Activated CD4-positive, alpha-beta memory T cell treated with anti-CD3 and anti-CD28 coated beads, Interleukin-2, amount 10 ng/mL, durations not matched to agents 7 days and 5 days (primary cell): ENCODE results near the gene ERICH6B. TPM values are rescaled to one million over a fixed set of nuclear protein-coding genes. Genes with fewer than 3 reads are reported as not detected.
"Not testable (repeated sequence)": the region's sequence is repeated elsewhere in the genome, so short reads cannot be mapped to it uniquely, and the experiment has no call there.

Source experiments
- CTCF ChIA-PET: fragments of 350-600 bp; sonication (Branson Sonifier 250); formaldehyde crosslinking; loops from one replicate; lab custom pipeline; 2021; ENCODE audit warnings: antibody characterized with exemption, inconsistent platforms; lab: Charles Lee
- POLR2A ChIA-PET: fragments of 350-600 bp; sonication (Branson Sonifier 250); formaldehyde crosslinking; loops from one replicate; lab custom pipeline; 2021; ENCODE audit warnings: antibody characterized with exemption; lab: Charles Lee
- DNase-seq: peaks from one replicate; pipeline ENCODE4 v3.0.0-alpha.2; 2020
- H3K27ac Mint-ChIP-seq: one replicate; pipeline ENCODE4 v1.8.0; 2021; ENCODE audit warnings: mild to moderate bottlenecking, mixed read lengths
- H3K27me3 Mint-ChIP-seq: one replicate; pipeline ENCODE4 v1.8.0; 2021; ENCODE audit warnings: mixed read lengths
- H3K36me3 Mint-ChIP-seq: one replicate; pipeline ENCODE4 v1.8.0; 2021; ENCODE audit warnings: low read depth, mixed read lengths
- H3K4me1 Mint-ChIP-seq: one replicate; pipeline ENCODE4 v1.8.0; 2021; ENCODE audit warnings: mixed read lengths
- H3K4me3 Mint-ChIP-seq: one replicate; pipeline ENCODE4 v1.8.0; 2021; ENCODE audit warnings: mild to moderate bottlenecking, mixed read lengths
- H3K9me3 Mint-ChIP-seq: one replicate; pipeline ENCODE4 v1.8.0; 2021; ENCODE audit warnings: mixed read lengths
- total RNA-seq, 2 experiments: library from RNA; stranded (reverse); gene quantifications; one replicate each; pipeline ENCODE4 v1.2.3, GENCODE V29; 2021

The ERICH6B gene
- not detected for total RNA-seq

- H3K9me3 Mint-ChIP-seq, result no peaks in the 10 kb centered on the region
- no peaks in the 10 kb centered on the region for H3K4me1 Mint-ChIP-seq
- H3K27me3 Mint-ChIP-seq, result peaks cover 79% of the 10 kb centered on the region
- no peak within 1 kb of the TSS for H3K27ac Mint-ChIP-seq
- no peak within 1 kb of the TSS for H3K4me3 Mint-ChIP-seq
- ChIA-PET CTCF (interaction anchor here (0.6 kb wide), 1 partner anchor 244 kb away, joined by 4 read pairs; no protein-coding TSS in a partner anchor), POLR2A (no interaction called here)
- H3K36me3 Mint-ChIP-seq, result no peaks in the 10 kb centered on the region
- no peak for DNase-seq
Measured at GRCh38 chr13:45615501-45616101, at the start of gene ERICH6B. Gene ERICH6B, minus strand, starts transcription at chr13:45615739. Its CDS starts 18,734 bp downstream, at chr13:45597005.

GRCh38 chr13:45662903-45663302 is 47.4 kb upstream of the ERICH6B start:
- H3K9me3 Mint-ChIP-seq, H3K4me1 Mint-ChIP-seq, POLR2A ChIA-PET, H3K27ac Mint-ChIP-seq, CTCF ChIA-PET, H3K27me3 Mint-ChIP-seq, H3K4me3 Mint-ChIP-seq, DNase-seq, H3K36me3 Mint-ChIP-seq: not testable (repeated sequence)

DNA sequence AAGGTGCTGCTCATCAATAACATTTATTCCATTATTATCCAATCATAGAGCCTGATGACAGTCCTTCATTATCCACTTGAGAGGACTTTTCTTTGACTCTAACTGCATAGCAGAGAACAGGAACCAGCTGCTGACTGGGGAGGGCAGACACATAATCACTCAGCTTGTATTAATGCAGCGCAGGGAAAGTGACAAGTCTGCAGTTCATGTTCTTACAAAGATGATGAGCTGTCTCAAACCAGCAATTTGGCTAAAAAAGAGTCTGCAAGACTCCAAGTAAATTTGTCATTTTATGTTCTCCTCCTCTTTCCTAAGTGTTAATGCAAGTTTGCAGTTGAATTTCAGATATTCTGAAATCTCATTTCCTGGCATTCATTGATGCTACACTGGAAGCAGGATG is 46.6 kb upstream of the ERICH6B start:
- POLR2A ChIA-PET, result no interaction called here
- H3K9me3 Mint-ChIP-seq, result peaks cover 3% of the 10 kb centered on the region

DNA sequence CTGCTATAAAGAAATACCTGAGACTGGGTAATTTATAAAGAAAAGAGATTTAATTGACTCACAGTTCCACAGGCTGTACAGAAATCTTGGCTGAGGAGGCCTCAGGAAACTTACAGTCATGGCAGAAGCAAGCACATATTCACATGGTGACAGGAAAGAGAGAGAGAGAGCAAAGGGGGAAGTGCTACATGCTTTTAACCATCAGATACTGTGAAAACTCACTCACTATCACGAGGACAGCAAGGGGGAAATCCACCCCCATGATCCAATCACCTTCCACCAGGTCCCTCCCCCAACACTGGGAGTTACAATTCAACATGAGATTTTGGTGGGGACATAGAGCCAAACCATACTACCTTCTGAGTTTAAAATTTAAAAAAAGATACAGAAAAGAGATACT is 44.9 kb upstream of the ERICH6B start:
- H3K9me3 Mint-ChIP-seq, H3K27me3 Mint-ChIP-seq, H3K4me3 Mint-ChIP-seq, H3K27ac Mint-ChIP-seq, H3K4me1 Mint-ChIP-seq, H3K36me3 Mint-ChIP-seq, DNase-seq, POLR2A ChIA-PET, CTCF ChIA-PET: not testable (repeated sequence)

More for the DNA sequence above, 46.6 kb upstream of the ERICH6B start:
- no peak overlapping the region for H3K27ac Mint-ChIP-seq
- CTCF ChIA-PET, result no interaction called here
- no peak overlapping the region for H3K4me3 Mint-ChIP-seq
- DNase-seq, result no peak
- no peaks in the 10 kb centered on the region for H3K36me3 Mint-ChIP-seq
- H3K4me1 Mint-ChIP-seq, result no peaks in the 10 kb centered on the region
- H3K27me3 Mint-ChIP-seq, result no peaks in the 10 kb centered on the region

GRCh38 chr13:45659536-45659935 is 44.0 kb upstream of the ERICH6B start:
- no peaks in the 10 kb centered on the region for H3K4me1 Mint-ChIP-seq

GRCh38 chr13:45658586-45659235 is 43.2 kb upstream of the ERICH6B start:
- peaks cover 2% of the 10 kb centered on the region for H3K27me3 Mint-ChIP-seq
- H3K4me1 Mint-ChIP-seq, result no peaks in the 10 kb centered on the region
- DNase-seq, result no peak
- no peaks in the 10 kb centered on the region for H3K36me3 Mint-ChIP-seq
- H3K9me3 Mint-ChIP-seq, result peaks cover 7% of the 10 kb centered on the region
- POLR2A ChIA-PET, result no interaction called here
- CTCF ChIA-PET, result no interaction called here
- H3K4me3 Mint-ChIP-seq, result no peak overlapping the region
- no peak overlapping the region for H3K27ac Mint-ChIP-seq

More at GRCh38 chr13:45659536-45659935, 44.0 kb upstream of the ERICH6B start:
- Mint-ChIP-seq H3K36me3 (no peaks in the 10 kb centered on the region), H3K9me3 (peaks cover 7% of the 10 kb centered on the region), H3K4me3 (no peak overlapping the region), H3K27me3 (peaks cover 2% of the 10 kb centered on the region), H3K27ac (no peak overlapping the region)
- ChIA-PET CTCF (no interaction called here), POLR2A (no interaction called here)
- DNase-seq, result no peak

DNA sequence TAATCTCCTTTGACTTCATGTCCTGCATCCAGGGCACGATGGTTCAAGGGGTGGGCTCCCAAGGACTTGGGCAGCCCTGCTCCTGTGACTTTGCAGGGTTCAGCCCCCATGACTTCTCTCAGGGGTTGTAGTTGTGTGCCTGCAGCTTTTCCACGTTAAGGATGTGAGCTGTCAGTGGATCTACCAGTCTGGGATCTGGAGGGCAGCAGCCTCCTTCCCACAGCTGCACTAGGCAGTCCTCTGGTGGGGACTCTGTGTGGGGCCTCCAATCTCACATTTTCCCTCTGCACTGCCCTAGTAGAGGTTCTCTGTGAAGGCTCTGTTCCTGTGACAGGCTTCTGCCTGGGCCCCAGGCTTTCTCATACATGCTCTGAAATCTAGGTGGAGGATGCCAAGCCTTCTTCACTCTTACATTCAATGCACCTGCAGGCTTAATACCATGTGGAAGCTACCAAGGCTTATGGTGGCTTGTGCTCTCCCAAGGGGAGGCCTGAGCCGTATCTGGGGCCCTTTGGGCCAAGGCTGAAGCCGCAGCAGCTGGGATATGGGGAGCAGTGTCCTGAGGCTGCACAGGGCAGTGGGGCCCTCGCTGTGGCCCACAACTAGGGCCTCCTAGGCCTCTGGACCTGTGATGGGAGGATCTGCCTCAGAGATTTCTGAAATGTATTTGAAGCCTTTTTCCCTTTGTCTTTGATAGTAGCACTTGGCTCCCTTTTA is 39.3 kb upstream of the ERICH6B start:
- Mint-ChIP-seq H3K36me3 (no peaks in the 10 kb centered on the region), H3K4me1 (no peaks in the 10 kb centered on the region), H3K27me3 (peaks cover 2% of the 10 kb centered on the region), H3K27ac (no peak overlapping the region), H3K9me3 (peaks cover 4% of the 10 kb centered on the region), H3K4me3 (no peak overlapping the region)
- CTCF ChIA-PET, result no interaction called here
- POLR2A ChIA-PET, result no interaction called here
- no peak for DNase-seq

GRCh38 chr13:45645263-45645662 is 29.7 kb upstream of the ERICH6B start:
- CTCF ChIA-PET, H3K27me3 Mint-ChIP-seq, H3K36me3 Mint-ChIP-seq, POLR2A ChIA-PET, DNase-seq, H3K4me3 Mint-ChIP-seq, H3K4me1 Mint-ChIP-seq, H3K27ac Mint-ChIP-seq: not testable (repeated sequence)
- H3K9me3 Mint-ChIP-seq, result peaks cover 13% of the 10 kb centered on the region

GRCh38 chr13:45642159-45642558 is 26.6 kb upstream of the ERICH6B start:
- H3K36me3 Mint-ChIP-seq, H3K4me1 Mint-ChIP-seq, CTCF ChIA-PET, DNase-seq, H3K4me3 Mint-ChIP-seq, H3K27ac Mint-ChIP-seq, POLR2A ChIA-PET: not testable (repeated sequence)
- peaks cover 13% of the 10 kb centered on the region for H3K9me3 Mint-ChIP-seq
- peaks cover 12% of the 10 kb centered on the region for H3K27me3 Mint-ChIP-seq

- H3K27me3 Mint-ChIP-seq, result peaks cover 21% of the 10 kb centered on the region
- H3K36me3 Mint-ChIP-seq, CTCF ChIA-PET, DNase-seq, H3K27ac Mint-ChIP-seq, H3K4me3 Mint-ChIP-seq, H3K9me3 Mint-ChIP-seq, H3K4me1 Mint-ChIP-seq, POLR2A ChIA-PET: not testable (repeated sequence)
Measured at GRCh38 chr13:45635291-45635690, 19.8 kb upstream of the ERICH6B start.

DNA sequence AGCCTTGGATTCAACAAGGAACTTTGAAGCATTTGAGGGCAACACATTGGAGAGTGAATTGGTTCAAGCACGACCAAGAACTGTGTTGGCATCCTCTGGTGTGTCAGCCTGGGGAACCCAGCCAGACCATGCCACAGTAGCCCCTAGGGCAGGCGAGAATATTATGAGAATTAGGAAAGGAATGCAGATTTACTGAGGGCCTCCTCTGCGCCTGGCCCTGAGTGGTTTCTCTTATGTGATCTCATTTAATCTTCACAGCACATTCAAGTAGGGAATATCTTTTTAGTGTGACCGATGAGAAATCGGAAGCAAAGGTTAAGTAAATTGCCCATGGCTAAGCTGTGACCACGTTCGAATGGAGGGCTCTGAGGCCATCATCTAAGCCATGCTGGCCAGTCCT is 15.3 kb upstream of the ERICH6B start:
- Mint-ChIP-seq H3K4me3 (no peak overlapping the region), H3K9me3 (no peaks in the 10 kb centered on the region), H3K4me1 (no peaks in the 10 kb centered on the region), H3K27ac (no peak overlapping the region), H3K36me3 (no peaks in the 10 kb centered on the region), H3K27me3 (peaks cover 16% of the 10 kb centered on the region)
- CTCF ChIA-PET, result no interaction called here
- POLR2A ChIA-PET, result no interaction called here
- no peak for DNase-seq

DNA sequence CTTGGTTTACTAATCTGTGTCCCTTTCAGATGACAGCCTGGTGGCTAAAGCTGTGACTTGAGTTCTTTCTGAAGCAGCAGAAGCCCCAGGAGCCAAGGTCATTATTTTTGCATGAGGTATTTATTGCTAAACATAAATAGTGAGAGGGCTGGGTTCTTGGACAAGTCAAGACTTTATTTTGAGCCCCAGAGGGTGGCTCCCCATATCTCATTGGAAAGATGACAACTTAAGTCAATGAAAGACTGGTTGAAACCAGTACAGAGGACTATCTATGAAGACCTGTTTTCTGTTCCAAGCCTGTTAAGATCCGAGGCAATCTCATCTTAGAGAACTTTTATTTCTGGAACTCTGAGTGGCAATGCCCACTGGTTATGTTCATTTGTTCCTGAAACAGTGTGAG is 14.4 kb upstream of the ERICH6B start:
- H3K36me3 Mint-ChIP-seq, result no peaks in the 10 kb centered on the region
- CTCF ChIA-PET, result no interaction called here
- peaks cover 20% of the 10 kb centered on the region for H3K27me3 Mint-ChIP-seq
- H3K4me3 Mint-ChIP-seq, result no peak overlapping the region
- POLR2A ChIA-PET, result no interaction called here
- no peak overlapping the region for H3K27ac Mint-ChIP-seq
- no peak for DNase-seq
- H3K4me1 Mint-ChIP-seq, result no peaks in the 10 kb centered on the region
- no peaks in the 10 kb centered on the region for H3K9me3 Mint-ChIP-seq

DNA sequence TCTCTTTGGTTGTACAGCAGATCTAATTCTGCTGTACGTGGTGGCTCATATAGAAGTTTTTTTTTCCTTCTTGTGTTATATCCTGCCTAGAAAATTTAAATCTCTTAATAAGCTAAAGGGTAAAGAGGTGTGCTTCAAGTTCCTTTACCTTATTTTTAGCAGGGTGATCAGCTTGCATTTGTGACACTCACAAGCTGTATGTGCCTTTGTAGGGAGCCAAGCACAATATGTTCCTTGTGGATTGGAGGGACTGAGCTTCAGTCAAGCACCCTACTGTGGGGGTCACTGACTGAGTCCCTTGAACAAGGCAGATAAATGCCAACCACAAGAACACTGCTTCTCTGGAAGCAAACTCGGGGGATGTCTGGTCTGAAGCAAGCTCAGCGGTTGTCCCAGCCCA is 12.6 kb upstream of the ERICH6B start:
- no peak overlapping the region for H3K27ac Mint-ChIP-seq
- H3K4me1 Mint-ChIP-seq, result no peaks in the 10 kb centered on the region
- POLR2A ChIA-PET, result no interaction called here

More for the DNA sequence above, 12.6 kb upstream of the ERICH6B start:
- Mint-ChIP-seq H3K4me3 (no peak overlapping the region), H3K36me3 (no peaks in the 10 kb centered on the region), H3K9me3 (no peaks in the 10 kb centered on the region), H3K27me3 (peaks cover 22% of the 10 kb centered on the region)
- DNase-seq, result no peak
- CTCF ChIA-PET, result no interaction called here
